ENCODE data around the gene MARCHF3. TPM values are rescaled to one million over a fixed set of nuclear protein-coding genes. Genes with fewer than 3 reads are reported as not detected.

Gene MARCHF3
- total and polyA plus RNA-seq, 5 donors = 11.0 to 27.0 (median 16.3) TPM

- H3K27me3 ChIP-seq (ENCODE audit: control insufficient read depth, insufficient read depth) = no peaks in the 10 kb centered on the region
- H3K27ac ChIP-seq (ENCODE audit: low read length) = no peak overlapping the region
- DNase-seq = no peak
- no peak for ATAC-seq
- WGBS = 93% methylated on average over 5 of the region's 5 CpGs
- intact Hi-C loops (cut with DNase I) = no loop called here
- H3K4me3 ChIP-seq (ENCODE audit: low read length) = no peak overlapping the region
- H3K4me1 ChIP-seq (ENCODE audit: control insufficient read depth, insufficient read depth, low read length) = no peaks in the 10 kb centered on the region
- H3K9me3 ChIP-seq (ENCODE audit: control insufficient read depth, low read length) = no peaks in the 10 kb centered on the region
Measured at GRCh38 chr5:126829098-126829497, 201.3 kb downstream of the MARCHF3 start.

GRCh38 chr5:126826619-126827215 lies 203.6 kb downstream of the MARCHF3 start:
- DNase-seq (no peak), ATAC-seq (no peak)
- no peak overlapping the region for H3K27ac ChIP-seq (ENCODE audit: low read length)
- H3K4me1 ChIP-seq (ENCODE audit: control insufficient read depth, insufficient read depth, low read length) = no peaks in the 10 kb centered on the region
- H3K9me3 ChIP-seq (ENCODE audit: control insufficient read depth, low read length) = no peaks in the 10 kb centered on the region
- H3K27me3 ChIP-seq (ENCODE audit: control insufficient read depth, insufficient read depth) = no peaks in the 10 kb centered on the region
- intact Hi-C loops (cut with DNase I) = no loop called here
- no peak overlapping the region for H3K4me3 ChIP-seq (ENCODE audit: low read length)
- WGBS = 80% methylated on average over 3 of the region's 3 CpGs

GRCh38 chr5:126819253-126819652 lies 211.1 kb downstream of the MARCHF3 start:
- no peak for DNase-seq

GRCh38 chr5:126818736-126819135 lies 211.6 kb downstream of the MARCHF3 start:
- Histone ChIP-seq H3K9me3 (ENCODE audit: control insufficient read depth, low read length) (no peaks in the 10 kb centered on the region), H3K27ac (ENCODE audit: low read length) (no peak overlapping the region), H3K4me1 (ENCODE audit: control insufficient read depth, insufficient read depth, low read length) (no peaks in the 10 kb centered on the region), H3K4me3 (ENCODE audit: low read length) (no peak overlapping the region), H3K27me3 (ENCODE audit: control insufficient read depth, insufficient read depth) (no peaks in the 10 kb centered on the region)
- WGBS = 94% methylated on average over 4 of the region's 4 CpGs
- intact Hi-C loops (cut with DNase I) = no loop called here
- DNase-seq = no peak
- no peak for ATAC-seq

More at GRCh38 chr5:126819253-126819652, 211.1 kb downstream of the MARCHF3 start:
- H3K4me3 ChIP-seq (ENCODE audit: low read length) = no peak overlapping the region
- no peak overlapping the region for H3K27ac ChIP-seq (ENCODE audit: low read length)
- no peaks in the 10 kb centered on the region for H3K9me3 ChIP-seq (ENCODE audit: control insufficient read depth, low read length)
- no peaks in the 10 kb centered on the region for H3K4me1 ChIP-seq (ENCODE audit: control insufficient read depth, insufficient read depth, low read length)
- WGBS = 98% methylated on average over 5 of the region's 5 CpGs
- intact Hi-C loops (cut with DNase I) = no loop called here
- H3K27me3 ChIP-seq (ENCODE audit: control insufficient read depth, insufficient read depth) = no peaks in the 10 kb centered on the region
- no peak for ATAC-seq

Other genes with a start within 250 kb of the MARCHF3 start
- 1 to 10 TPM; 6.6 to 8.9 (median 7.9) TPM for gene C5orf63, start 42.9 kb upstream of the MARCHF3 start, total RNA-seq
- gene C5orf63, start 42.9 kb upstream of the MARCHF3 start, polyA plus RNA-seq = 4.6 TPM